ENCODE results near the gene CEND1. TPM values are rescaled to one million over a fixed set of nuclear protein-coding genes. Genes with fewer than 3 reads are reported as not detected.

Gene CEND1
- total and polyA plus RNA-seq, 3 donors from 2014 or later, result 0.50 to 2.1 (median 1.0) TPM

DNA sequence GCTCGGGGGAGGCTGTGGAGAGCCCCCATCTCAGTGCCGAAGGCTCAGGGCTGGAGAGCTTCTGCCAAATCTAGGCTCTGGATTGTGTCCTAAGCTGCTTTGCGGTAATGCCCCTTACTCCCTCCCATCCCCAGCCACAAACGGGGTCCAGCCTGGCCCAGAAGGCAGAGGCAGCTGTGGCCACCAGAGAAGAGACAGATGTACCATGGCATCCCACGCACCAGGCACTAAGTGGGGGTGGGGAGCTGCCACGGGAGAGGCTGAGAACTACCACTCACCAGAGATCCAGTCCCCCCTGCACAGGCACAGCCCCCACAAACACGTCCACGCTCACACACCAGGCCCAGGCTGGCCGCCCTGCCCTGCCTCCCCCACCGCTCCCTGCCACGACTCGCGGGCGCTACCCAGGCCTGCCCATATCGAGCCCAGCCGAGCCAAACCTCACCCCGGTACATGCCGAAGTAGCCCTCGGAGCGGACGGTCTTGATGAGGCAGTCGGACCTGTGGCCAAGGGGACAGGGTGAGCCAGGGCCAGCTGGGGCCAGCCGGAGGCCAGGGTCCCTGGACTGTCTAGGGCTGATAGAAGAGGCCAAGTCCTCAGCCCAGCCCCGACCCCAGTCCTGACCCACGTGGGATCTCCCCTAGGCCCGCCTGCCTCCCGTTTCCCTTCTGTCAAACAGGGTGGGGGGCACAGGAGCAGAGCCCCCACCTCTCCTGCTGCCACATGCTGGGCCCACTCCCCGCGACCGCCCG lies 4.3 kb upstream of the CEND1 start:
- 84% methylated on average over 31 of the region's 31 CpGs; no CpG with 5 or more reads in 1 of the 2 donors for WGBS, 2 donors
- no peak for DNase-seq
- intact Hi-C loops (cut with DNase I; ENCODE audit: low total_unique reads), result no loop called here
- no peaks in the 10 kb centered on the region for H3K27me3 ChIP-seq
- H3K9me3 ChIP-seq, result no peaks in the 10 kb centered on the region
- H3K4me3 ChIP-seq, result no peak overlapping the region
- no peak overlapping the region for H3K27ac ChIP-seq
- no peaks in the 10 kb centered on the region for H3K36me3 ChIP-seq (ENCODE audit: low read depth, missing control alignments)
- peaks cover 27% of the 10 kb centered on the region for H3K4me1 ChIP-seq
- TF ChIP-seq, protein P1, sequence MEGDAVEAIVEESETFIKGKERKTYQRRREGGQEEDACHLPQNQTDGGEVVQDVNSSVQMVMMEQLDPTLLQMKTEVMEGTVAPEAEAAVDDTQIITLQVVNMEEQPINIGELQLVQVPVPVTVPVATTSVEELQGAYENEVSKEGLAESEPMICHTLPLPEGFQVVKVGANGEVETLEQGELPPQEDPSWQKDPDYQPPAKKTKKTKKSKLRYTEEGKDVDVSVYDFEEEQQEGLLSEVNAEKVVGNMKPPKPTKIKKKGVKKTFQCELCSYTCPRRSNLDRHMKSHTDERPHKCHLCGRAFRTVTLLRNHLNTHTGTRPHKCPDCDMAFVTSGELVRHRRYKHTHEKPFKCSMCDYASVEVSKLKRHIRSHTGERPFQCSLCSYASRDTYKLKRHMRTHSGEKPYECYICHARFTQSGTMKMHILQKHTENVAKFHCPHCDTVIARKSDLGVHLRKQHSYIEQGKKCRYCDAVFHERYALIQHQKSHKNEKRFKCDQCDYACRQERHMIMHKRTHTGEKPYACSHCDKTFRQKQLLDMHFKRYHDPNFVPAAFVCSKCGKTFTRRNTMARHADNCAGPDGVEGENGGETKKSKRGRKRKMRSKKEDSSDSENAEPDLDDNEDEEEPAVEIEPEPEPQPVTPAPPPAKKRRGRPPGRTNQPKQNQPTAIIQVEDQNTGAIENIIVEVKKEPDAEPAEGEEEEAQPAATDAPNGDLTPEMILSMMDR (IDR thresholded peaks at IDR 0.05), result no peak
- TF ChIP-seq POLR2A (IDR thresholded peaks at IDR 0.05), result no peak

DNA sequence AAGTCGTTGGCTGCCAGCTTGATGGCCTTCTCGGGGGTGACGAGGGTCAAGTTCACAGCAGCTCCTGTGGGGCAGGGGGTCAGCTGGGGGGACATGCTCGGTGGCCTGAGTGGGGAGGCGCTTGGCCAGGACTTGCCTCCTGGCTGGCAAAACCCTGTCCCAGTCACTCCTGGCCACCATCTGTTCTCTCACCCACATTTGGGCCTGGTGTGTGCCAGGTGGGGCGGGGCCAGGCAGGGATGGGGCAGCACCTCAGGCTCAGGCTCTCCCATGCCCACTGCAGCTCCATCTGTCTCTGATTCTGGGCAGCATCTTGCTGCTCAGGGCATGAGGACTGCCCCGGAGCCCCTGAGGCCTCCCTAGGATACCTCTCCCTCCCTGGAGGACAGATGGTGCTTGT lies 3.7 kb upstream of the CEND1 start:
- TF ChIP-seq, protein P1 (IDR thresholded peaks at IDR 0.05), result no peak
- H3K27me3 ChIP-seq, result no peaks in the 10 kb centered on the region
- no peak overlapping the region for H3K4me3 ChIP-seq
- WGBS, 2 donors, result 89 to 90% methylated on average over 4 to 7 of the region's 7 CpGs
- peaks cover 26% of the 10 kb centered on the region for H3K4me1 ChIP-seq
- DNase-seq, result no peak
- H3K36me3 ChIP-seq (ENCODE audit: low read depth, missing control alignments), result no peaks in the 10 kb centered on the region
- H3K27ac ChIP-seq, result no peak overlapping the region
- intact Hi-C loops (cut with DNase I; ENCODE audit: low total_unique reads), result no loop called here
- no peaks in the 10 kb centered on the region for H3K9me3 ChIP-seq

DNA sequence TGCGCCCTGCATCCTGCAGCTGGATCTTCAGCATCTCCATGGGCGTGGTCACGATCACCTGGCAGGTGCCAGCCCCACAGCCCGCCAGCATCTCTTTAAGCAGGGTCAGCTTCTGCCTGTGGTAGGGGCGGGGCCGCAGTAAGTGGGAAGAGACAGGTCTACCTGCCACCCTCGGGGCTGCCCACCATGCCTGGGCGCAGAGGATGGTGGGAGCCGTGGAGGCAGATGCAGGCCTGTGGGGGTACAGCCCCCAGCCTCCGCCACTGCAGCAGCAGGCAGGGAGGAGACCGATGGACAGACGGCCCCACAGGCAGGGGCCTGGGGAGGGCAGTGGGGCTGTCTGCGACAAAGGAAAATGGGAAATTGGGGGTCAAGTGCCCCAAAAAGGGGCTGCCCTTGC lies 3.0 kb upstream of the CEND1 start:
- DNase-seq, result no peak
- no peaks in the 10 kb centered on the region for H3K27me3 ChIP-seq
- no peaks in the 10 kb centered on the region for H3K9me3 ChIP-seq
- H3K4me1 ChIP-seq, result peaks cover 23% of the 10 kb centered on the region
- intact Hi-C loops (cut with DNase I; ENCODE audit: low total_unique reads), result no loop called here
- H3K27ac ChIP-seq, result no peak overlapping the region
- 91 to 95% methylated on average over 4 to 12 of the region's 13 CpGs for WGBS, 2 donors
- TF ChIP-seq, protein P1 (IDR thresholded peaks at IDR 0.05), result no peak
- no peaks in the 10 kb centered on the region for H3K36me3 ChIP-seq (ENCODE audit: low read depth, missing control alignments)
- H3K4me3 ChIP-seq, result no peak overlapping the region

DNA sequence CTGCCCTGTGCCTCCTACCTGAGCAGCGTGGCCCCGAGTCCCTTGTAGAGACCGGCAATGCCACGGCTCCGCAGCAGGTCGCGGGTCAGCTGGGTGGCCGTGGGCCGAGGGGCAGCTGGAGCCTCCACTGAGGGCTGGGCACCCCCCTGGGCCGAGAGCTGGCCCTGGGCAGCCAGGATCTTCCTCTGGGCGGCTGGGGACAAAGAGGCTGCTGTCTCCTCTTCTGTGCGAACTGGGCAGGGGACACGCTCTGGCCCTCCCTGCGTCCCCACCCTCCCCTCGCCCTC lies 2.6 kb upstream of the CEND1 start:
- H3K27me3 ChIP-seq, result no peaks in the 10 kb centered on the region
- H3K4me1 ChIP-seq, result peaks cover 23% of the 10 kb centered on the region
- no peak for DNase-seq
- 93 to 94% methylated on average over 6 to 13 of the region's 15 CpGs for WGBS, 2 donors
- no peaks in the 10 kb centered on the region for H3K36me3 ChIP-seq (ENCODE audit: low read depth, missing control alignments)
- H3K27ac ChIP-seq, result no peak overlapping the region
- H3K4me3 ChIP-seq, result no peak overlapping the region
- no peaks in the 10 kb centered on the region for H3K9me3 ChIP-seq
- TF ChIP-seq, protein P1 (IDR thresholded peaks at IDR 0.05), result no peak
- TF ChIP-seq POLR2A (IDR thresholded peaks at IDR 0.05), result no peak
- intact Hi-C loops (cut with DNase I; ENCODE audit: low total_unique reads), result no loop called here

Data from testis (tissue), 3 donors.